Endodermal cell (in vitro differentiated cells): Measurements from ENCODE around the gene RIMBP3C. TPM values are rescaled to one million over a fixed set of nuclear protein-coding genes. Genes with fewer than 3 reads are reported as not detected.
"Not testable (repeated sequence)": the region's sequence is repeated elsewhere in the genome, so short reads cannot be mapped to it uniquely, and the experiment has no call there.

Experiments
- DNase-seq: peaks from one replicate; pipeline ENCODE4 v3.0.0-alpha.2; 2017
- H3K27ac ChIP-seq: 2 replicates; pipeline ENCODE4 v1.5.1; 2013; ENCODE audit warnings: mild to moderate bottlenecking, low read depth, low read length, moderate library complexity
- H3K27me3 ChIP-seq: 2 replicates; pipeline ENCODE4 v1.6.1; 2013; ENCODE audit warnings: mild to moderate bottlenecking, low read length, moderate library complexity; ENCODE audit not compliant: insufficient read depth, control insufficient read depth, poor library complexity, severe bottlenecking
- H3K36me3 ChIP-seq: 2 replicates; pipeline ENCODE4 v1.7.0; 2013; ENCODE audit warnings: mild to moderate bottlenecking, low read length, moderate library complexity; ENCODE audit not compliant: control insufficient read depth, insufficient read depth
- H3K4me1 ChIP-seq: one replicate; pipeline ENCODE4 v1.7.0; 2013; ENCODE audit warnings: low read length; ENCODE audit not compliant: control insufficient read depth, insufficient read depth
- H3K4me3 ChIP-seq: 2 replicates; pipeline ENCODE4 v1.5.1; 2013; ENCODE audit warnings: mild to moderate bottlenecking, low read length, moderate library complexity
- H3K9ac ChIP-seq: 2 replicates; pipeline ENCODE4 v1.6.1; 2013; ENCODE audit warnings: mild to moderate bottlenecking, low read length, moderate library complexity; ENCODE audit not compliant: poor library complexity, severe bottlenecking; ENCODE audit errors: extremely low read depth
- H3K9me3 ChIP-seq: 2 replicates; pipeline ENCODE4 v1.6.1; 2013; ENCODE audit warnings: mild to moderate bottlenecking, low read length, moderate library complexity; ENCODE audit not compliant: control insufficient read depth
- H3K27ac Mint-ChIP-seq: 2 replicates; pipeline ENCODE4 v1.8.0; 2020; ENCODE audit warnings: mixed read lengths
- H3K27me3 Mint-ChIP-seq: 2 replicates; pipeline ENCODE4 v1.8.0; 2021; ENCODE audit warnings: mild to moderate bottlenecking, mixed read lengths; ENCODE audit not compliant: insufficient read depth
- H3K36me3 Mint-ChIP-seq: 2 replicates; pipeline ENCODE4 v1.8.0; 2020; ENCODE audit warnings: low read depth, mixed read lengths
- H3K4me1 Mint-ChIP-seq: 2 replicates; pipeline ENCODE4 v1.8.0; 2020; ENCODE audit warnings: mixed read lengths
- H3K4me3 Mint-ChIP-seq: 2 replicates; pipeline ENCODE4 v1.8.0; 2020; ENCODE audit warnings: mild to moderate bottlenecking, moderate library complexity, mixed read lengths
- H3K9me3 Mint-ChIP-seq: 2 replicates; pipeline ENCODE4 v1.8.0; 2020; ENCODE audit warnings: mild to moderate bottlenecking, mixed read lengths
- WGBS, 2 experiments: methylation state at CpG; one replicate each; pipeline versions ENCODE4 v1.1.5 to v1.1.7; 2013; ENCODE audit warnings: missing lambda C conversion rate in 2 of 2, mixed read lengths in 1 of 2; ENCODE audit not compliant: insufficient coverage in 1 of 2, insufficient read length in 1 of 2; 5-methylcytosine and 5-hydroxymethylcytosine counted together
- long read RNA-seq, 4 experiments: library from polyadenylated mRNA in 2 of 4; library from RNA in 1 of 4; library from capped mRNA in 1 of 4; stranded (forward) in 3 of 4; unstranded in 1 of 4; transcript quantifications; one replicate each; pipeline ENCODE4 v2.0.0, GENCODE V29; 2020 to 2021; ENCODE audit warnings: inconsistent platforms in 1 of 4
- polyA plus RNA-seq, 2 experiments: library from polyadenylated mRNA; stranded (reverse); fragments of 50-300 nt; gene quantifications; one replicate each; pipeline ENCODE4 v1.2.3, GENCODE V29; 2013
- total RNA-seq, 2 donors: library from RNA; stranded (reverse); fragmentation: NEBNext Ultra II Directional in 1 of 2; extraction: Animal tissue kit (Norgen Biotek cat#: 25700) in 1 of 2; gene quantifications; 2 replicates in 1 of 2; 3 replicates in 1 of 2; pipeline ENCODE4 v1.2.1, GENCODE V29; 2021
- TF ChIP-seq, protein P1 (sequence below): fragments of 200-600 bp; sonication (generic); conservative IDR thresholded peaks from 2 replicates; pipeline ENCODE4 v1.5.0; 2021; ENCODE audit warnings: antibody characterized with exemption, mild to moderate bottlenecking

RIMBP3C gene, protein sequence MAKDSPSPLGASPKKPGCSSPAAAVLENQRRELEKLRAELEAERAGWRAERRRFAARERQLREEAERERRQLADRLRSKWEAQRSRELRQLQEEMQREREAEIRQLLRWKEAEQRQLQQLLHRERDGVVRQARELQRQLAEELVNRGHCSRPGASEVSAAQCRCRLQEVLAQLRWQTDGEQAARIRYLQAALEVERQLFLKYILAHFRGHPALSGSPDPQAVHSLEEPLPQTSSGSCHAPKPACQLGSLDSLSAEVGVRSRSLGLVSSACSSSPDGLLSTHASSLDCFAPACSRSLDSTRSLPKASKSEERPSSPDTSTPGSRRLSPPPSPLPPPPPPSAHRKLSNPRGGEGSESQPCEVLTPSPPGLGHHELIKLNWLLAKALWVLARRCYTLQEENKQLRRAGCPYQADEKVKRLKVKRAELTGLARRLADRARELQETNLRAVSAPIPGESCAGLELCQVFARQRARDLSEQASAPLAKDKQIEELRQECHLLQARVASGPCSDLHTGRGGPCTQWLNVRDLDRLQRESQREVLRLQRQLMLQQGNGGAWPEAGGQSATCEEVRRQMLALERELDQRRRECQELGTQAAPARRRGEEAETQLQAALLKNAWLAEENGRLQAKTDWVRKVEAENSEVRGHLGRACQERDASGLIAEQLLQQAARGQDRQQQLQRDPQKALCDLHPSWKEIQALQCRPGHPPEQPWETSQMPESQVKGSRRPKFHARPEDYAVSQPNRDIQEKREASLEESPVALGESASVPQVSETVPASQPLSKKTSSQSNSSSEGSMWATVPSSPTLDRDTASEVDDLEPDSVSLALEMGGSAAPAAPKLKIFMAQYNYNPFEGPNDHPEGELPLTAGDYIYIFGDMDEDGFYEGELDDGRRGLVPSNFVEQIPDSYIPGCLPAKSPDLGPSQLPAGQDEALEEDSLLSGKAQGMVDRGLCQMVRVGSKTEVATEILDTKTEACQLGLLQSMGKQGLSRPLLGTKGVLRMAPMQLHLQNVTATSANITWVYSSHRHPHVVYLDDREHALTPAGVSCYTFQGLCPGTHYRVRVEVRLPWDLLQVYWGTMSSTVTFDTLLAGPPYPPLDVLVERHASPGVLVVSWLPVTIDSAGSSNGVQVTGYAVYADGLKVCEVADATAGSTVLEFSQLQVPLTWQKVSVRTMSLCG (N-terminal part only)
- under 1 TPM; 0.53 to 0.75 TPM for total RNA-seq
- not detected for polyA plus RNA-seq (2013, experiment 1 of 2)
- 0.25 TPM for polyA plus RNA-seq (2013, experiment 2 of 2)
- long read RNA-seq, experiment 1: 0 reads
- long read RNA-seq, experiment 2: 0 reads
- long read RNA-seq, experiment 3: 0 reads
- long read RNA-seq, experiment 4: 0 reads

- WGBS, 2 experiments: no CpG with 5 or more reads among the region's 4 CpGs
- H3K27ac ChIP-seq, H3K36me3 Mint-ChIP-seq, H3K27me3 Mint-ChIP-seq, H3K9me3 Mint-ChIP-seq, H3K36me3 ChIP-seq, H3K9me3 ChIP-seq, H3K4me1 Mint-ChIP-seq, H3K4me3 Mint-ChIP-seq, H3K27ac Mint-ChIP-seq, H3K27me3 ChIP-seq, H3K9ac ChIP-seq, DNase-seq, H3K4me3 ChIP-seq, H3K4me1 ChIP-seq: not testable (repeated sequence)
Observed at GRCh38 chr22:21551361-21551760, at the start of gene RIMBP3C. Gene RIMBP3C (minus strand): TSS chr22:21551461. CDS start chr22:21550976, 485 bp downstream.

DNA sequence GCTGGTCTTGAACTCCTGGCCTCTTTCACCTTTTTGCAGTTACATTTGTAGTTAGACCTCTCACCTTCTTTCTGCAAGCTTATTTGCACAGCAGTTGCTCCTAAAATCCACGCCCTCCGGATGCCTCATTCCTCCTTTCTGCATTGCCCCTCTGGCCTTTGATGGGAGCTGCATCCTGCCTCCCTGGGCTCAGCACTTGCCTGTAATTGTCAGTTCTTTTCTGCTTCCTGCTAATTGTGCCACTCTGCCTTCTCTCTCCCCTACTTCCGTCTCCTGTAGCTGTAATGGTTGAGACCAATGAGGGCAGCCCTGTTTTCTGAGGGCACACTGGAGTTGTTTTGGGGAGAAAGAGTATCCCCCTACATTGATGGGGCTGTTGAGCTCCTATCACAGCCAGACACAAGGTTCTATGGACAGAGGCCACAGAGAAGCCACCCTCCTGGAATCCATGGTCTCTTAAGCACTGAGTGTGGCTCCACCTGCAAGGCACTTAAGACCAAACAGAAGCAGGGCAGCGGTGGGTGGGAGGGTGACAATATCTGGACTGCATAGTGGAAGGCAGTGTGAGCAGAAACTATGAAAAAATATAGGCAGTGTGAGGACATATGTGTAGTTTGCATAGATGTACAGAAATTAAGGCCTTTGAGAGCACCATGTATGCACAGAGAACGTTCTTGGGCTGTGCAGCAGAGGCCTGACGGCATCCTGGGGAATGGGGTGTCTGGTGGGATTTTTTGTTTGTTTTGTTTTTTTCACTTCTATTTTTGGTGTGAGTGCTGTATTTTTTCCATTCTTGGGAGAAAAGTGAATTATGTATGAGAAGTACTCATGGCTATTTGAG, 48.0 kb upstream of the RIMBP3C start:
- Mint-ChIP-seq H3K4me3 (no peak overlapping the region), H3K36me3 (peaks cover 45% of the 10 kb centered on the region), H3K4me1 (peaks cover 4% of the 10 kb centered on the region), H3K27ac (peak overlapping the region; percentile 31), H3K27me3 (no peaks in the 10 kb centered on the region), H3K9me3 (no peaks in the 10 kb centered on the region)
- Histone ChIP-seq H3K4me1 (no peaks in the 10 kb centered on the region), H3K27me3 (no peaks in the 10 kb centered on the region), H3K27ac (no peak overlapping the region), H3K9ac (no peak overlapping the region), H3K36me3 (peaks cover 49% of the 10 kb centered on the region), H3K4me3 (no peak overlapping the region), H3K9me3 (no peaks in the 10 kb centered on the region)
- WGBS, 2 experiments: 86 to 94% methylated on average over 4 to 6 of the region's 6 CpGs
- peak; percentile 63 for DNase-seq
- TF ChIP-seq, protein P1, sequence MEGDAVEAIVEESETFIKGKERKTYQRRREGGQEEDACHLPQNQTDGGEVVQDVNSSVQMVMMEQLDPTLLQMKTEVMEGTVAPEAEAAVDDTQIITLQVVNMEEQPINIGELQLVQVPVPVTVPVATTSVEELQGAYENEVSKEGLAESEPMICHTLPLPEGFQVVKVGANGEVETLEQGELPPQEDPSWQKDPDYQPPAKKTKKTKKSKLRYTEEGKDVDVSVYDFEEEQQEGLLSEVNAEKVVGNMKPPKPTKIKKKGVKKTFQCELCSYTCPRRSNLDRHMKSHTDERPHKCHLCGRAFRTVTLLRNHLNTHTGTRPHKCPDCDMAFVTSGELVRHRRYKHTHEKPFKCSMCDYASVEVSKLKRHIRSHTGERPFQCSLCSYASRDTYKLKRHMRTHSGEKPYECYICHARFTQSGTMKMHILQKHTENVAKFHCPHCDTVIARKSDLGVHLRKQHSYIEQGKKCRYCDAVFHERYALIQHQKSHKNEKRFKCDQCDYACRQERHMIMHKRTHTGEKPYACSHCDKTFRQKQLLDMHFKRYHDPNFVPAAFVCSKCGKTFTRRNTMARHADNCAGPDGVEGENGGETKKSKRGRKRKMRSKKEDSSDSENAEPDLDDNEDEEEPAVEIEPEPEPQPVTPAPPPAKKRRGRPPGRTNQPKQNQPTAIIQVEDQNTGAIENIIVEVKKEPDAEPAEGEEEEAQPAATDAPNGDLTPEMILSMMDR: no peak

- Histone ChIP-seq H3K9ac (no peak overlapping the region), H3K4me3 (no peak overlapping the region), H3K27ac (no peak overlapping the region), H3K9me3 (no peaks in the 10 kb centered on the region), H3K4me1 (no peaks in the 10 kb centered on the region), H3K27me3 (no peaks in the 10 kb centered on the region), H3K36me3 (peaks cover 58% of the 10 kb centered on the region)
- Mint-ChIP-seq H3K4me3 (no peak overlapping the region), H3K9me3 (no peaks in the 10 kb centered on the region), H3K27ac (no peak overlapping the region), H3K36me3 (peaks cover 52% of the 10 kb centered on the region), H3K27me3 (no peaks in the 10 kb centered on the region), H3K4me1 (peaks cover 4% of the 10 kb centered on the region)
- no peak for DNase-seq
- TF ChIP-seq, protein P1: no peak
- 100% methylated on average over 1 of the region's 3 CpGs; no CpG with 5 or more reads in 1 of the 2 experiments for WGBS, 2 experiments
Observed at GRCh38 chr22:21598302-21598701, 47.0 kb upstream of the RIMBP3C start.

- not testable (repeated sequence) for H3K4me1 ChIP-seq, H3K4me3 ChIP-seq, H3K9me3 Mint-ChIP-seq, H3K27me3 ChIP-seq, H3K27ac Mint-ChIP-seq, H3K4me1 Mint-ChIP-seq, DNase-seq, H3K27ac ChIP-seq, H3K9ac ChIP-seq, H3K9me3 ChIP-seq, H3K27me3 Mint-ChIP-seq, H3K4me3 Mint-ChIP-seq
- peaks cover 54% of the 10 kb centered on the region for H3K36me3 Mint-ChIP-seq
- H3K36me3 ChIP-seq: peaks cover 65% of the 10 kb centered on the region
- WGBS, 2 experiments: 94 to 98% methylated on average over 9 to 13 of the region's 13 CpGs
Observed at GRCh38 chr22:21596356-21597135, 45.3 kb upstream of the RIMBP3C start.
